HG02885 (cell line): ENCODE measurements around the gene NANOS1.
A peak's percentile ranks its signal among the peaks of the same experiment; 100 is the strongest.

ENCODE experiments used
- ATAC-seq: cut with Tn5 transposase; IDR thresholded peaks from one replicate; pipeline ENCODE4 v1.9.1; 2021; ENCODE audit warnings: mild to moderate bottlenecking; ENCODE audit not compliant: unreplicated experiment, poor library complexity

The NANOS1 gene

DNA sequence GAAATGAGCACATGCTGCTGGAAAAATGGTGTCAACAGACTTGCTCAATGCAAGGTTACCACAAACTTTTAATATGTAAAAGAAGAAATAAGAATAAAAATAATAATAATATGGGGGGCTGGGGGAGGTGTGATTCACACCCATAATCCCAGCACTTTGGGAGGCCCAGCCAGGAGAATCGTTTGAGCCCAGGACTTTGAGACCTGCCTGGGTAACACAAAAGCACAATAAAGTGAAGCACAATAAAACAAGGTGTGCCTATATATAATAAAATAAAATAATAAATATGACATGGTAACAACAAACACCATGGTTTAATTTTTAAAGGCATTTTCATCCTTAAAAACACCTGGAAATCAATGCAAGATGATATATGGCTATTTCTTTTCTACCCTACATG lies 26.0 kb downstream of the NANOS1 start:
- no peak for ATAC-seq

DNA sequence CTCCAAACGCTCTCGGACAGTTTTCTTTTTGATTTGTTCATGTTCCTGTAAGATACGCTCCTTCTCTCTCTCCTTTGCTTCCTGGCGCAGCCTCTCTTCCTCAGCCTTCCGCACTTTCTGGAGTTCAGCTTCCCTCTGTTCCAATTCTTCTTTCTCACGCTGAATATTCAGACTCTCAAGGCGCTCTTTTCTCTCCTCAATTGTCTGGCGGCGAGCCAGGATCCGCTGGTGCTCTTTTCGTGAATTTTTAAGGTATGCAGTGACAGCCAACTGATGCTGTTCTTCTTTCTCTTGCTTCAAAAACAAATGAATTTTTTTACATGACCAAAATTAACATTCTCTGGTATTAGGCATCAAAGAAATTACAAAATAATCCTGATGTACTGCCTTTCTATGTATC lies 28.5 kb downstream of the NANOS1 start:
- no peak for ATAC-seq

DNA sequence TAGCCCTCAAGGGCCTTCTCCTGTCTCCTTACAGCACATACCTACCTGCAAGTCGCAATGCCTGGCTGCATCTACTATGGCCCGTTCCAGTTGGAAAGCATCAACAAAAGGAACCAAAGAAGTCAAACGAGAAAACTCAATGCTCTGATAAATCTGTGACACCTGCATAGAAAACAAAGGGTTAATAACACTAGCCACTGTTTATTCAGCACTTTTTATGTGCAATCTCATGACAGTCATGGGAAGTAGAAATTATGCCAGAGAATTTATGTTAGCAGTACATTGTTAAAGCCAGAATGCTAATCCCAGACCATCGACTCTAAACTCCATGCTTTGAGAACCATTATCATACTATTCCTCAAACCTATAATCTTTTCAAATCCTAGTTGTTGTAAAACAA lies 30.0 kb downstream of the NANOS1 start:
- no peak for ATAC-seq

DNA sequence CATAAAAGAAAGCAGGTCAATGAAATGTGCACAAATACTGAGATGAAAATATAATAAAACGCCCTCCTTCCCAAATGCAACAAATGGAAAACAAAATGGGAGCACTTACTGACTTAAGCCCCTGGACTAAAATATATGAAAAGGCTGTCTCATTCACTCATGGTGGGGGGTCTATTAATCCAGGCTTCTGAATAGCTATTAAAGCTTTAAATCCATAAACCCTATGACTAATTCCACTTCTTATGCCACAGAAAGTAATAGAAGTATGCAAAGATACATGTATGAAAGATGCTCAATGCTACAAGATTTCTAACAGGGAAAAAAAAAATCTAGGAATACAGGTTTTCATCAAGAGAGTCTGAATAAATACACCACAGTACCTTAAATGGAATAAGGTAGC lies 30.6 kb downstream of the NANOS1 start:
- no peak for ATAC-seq

DNA sequence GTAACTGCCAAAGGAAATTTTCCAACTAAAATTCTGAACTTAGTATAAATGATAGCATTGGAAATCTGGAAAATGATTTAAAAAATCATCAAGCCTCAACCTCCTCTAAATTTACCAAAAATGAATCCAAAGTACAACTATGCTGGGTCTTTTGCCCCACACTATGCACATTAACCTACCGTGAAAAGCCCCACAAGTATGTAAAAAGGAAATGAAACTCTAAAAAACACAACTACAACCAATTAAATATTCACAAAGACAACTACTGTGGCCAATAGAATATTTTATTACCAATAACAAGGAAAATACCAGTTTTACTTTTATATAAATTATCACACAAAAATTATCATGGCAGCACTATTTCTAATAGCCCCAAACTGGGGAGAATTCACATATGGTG lies 31.8 kb downstream of the NANOS1 start:
- no peak for ATAC-seq

DNA sequence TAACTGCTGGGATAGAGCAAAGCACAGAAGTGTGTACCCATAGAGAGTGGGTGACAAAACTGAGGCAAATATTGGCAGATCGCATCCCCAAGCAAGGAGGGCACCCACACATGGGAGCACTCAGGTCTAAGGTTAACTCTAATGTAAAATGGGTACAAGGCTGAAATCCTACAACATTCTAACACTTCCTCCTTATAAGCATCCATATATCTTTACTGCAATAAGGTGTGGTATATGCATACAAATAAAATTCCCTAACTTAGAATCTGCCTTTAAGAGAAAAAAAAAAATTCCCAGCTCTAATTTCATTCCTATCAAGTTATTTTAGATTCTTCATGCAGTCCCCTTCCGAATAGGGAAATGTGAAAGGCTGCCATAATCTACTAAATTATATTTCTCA lies 32.4 kb downstream of the NANOS1 start:
- ATAC-seq = no peak

DNA sequence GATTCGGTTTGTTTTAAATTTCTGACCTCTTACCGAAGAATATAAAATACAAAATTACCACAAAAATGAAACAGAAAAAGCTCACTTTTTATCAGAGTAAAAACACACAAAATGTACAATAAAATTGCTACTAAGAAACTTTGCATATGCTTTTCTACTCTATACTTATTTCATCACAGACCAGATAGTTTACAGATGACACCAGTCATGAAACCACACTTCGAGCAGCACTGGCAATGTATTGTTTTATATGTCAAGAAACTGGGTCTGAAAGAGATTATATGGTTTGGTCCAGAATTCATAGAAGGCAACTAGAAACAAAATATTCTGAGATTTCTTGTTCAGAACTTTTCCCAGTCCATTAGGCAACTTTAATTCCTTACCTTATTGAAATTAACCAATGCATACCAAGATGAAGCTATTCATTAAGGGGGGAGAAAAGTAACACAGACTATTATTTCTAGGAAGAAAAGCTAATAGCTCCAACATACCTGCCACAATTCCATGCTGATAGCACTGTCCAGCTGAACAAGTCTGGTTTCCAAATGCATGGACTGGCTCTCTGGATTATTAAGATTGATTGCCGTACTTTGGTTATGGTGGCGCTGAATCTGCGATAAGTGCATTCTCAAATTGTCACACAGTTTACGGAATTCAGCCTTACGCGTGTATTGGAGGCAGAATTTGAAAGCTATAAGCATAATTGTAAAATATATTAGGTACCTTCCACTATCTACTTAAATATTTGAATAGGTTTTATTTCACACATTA lies 41.1 kb downstream of the NANOS1 start:
- ATAC-seq = no peak

DNA sequence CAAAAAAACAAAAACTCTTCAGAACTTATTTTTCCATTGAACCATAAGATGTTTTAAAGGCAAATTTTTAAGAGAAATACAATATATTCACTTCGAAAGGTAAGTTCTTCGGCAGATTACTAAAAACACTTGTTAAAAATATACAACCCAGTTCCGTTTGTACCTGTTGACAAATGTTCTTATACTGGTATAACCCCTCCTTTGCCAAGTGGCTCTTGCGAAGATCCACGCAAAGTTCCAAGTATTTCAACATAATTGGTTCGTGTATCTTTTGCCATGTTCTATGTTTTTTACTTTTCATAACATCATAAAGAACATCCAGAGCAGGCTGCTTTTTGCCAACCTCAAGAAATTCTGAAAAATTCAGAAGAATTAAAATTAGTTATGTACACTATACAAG lies 44.1 kb downstream of the NANOS1 start:
- no peak for ATAC-seq

DNA sequence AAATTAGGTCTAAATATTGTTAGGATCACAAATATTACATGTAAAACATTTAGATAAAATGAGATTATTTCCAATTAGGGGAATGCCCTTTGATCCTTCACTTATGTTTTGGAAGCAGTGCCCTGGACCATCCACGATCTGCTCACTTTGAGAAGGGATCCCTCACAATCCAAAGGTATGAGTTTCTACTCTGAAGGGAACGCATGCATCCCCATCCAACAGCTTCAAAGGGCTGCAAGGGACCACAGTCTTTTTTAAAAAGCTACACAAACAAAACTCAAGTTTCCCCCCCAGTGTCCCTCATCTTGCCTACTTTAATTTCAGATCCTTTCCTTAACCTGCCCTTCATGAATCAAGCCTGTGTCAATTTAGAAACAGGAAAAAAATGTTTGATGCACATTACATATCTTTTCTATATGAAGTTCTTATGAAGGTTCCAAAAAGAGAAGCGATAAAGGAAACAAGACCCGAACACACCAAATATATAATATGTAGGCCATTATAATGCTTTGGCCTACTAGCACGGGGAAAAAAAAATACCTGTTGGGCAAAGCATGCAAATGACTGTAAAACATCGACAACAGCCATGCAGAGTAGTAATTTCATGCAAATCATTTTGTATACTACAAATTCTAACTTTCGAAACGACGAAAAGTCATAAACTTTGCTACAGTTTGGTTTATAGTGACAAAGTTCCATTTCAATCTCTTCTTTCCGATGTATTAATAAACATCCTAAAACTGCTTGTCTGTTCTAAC lies 49.1 kb downstream of the NANOS1 start:
- no peak for ATAC-seq

DNA sequence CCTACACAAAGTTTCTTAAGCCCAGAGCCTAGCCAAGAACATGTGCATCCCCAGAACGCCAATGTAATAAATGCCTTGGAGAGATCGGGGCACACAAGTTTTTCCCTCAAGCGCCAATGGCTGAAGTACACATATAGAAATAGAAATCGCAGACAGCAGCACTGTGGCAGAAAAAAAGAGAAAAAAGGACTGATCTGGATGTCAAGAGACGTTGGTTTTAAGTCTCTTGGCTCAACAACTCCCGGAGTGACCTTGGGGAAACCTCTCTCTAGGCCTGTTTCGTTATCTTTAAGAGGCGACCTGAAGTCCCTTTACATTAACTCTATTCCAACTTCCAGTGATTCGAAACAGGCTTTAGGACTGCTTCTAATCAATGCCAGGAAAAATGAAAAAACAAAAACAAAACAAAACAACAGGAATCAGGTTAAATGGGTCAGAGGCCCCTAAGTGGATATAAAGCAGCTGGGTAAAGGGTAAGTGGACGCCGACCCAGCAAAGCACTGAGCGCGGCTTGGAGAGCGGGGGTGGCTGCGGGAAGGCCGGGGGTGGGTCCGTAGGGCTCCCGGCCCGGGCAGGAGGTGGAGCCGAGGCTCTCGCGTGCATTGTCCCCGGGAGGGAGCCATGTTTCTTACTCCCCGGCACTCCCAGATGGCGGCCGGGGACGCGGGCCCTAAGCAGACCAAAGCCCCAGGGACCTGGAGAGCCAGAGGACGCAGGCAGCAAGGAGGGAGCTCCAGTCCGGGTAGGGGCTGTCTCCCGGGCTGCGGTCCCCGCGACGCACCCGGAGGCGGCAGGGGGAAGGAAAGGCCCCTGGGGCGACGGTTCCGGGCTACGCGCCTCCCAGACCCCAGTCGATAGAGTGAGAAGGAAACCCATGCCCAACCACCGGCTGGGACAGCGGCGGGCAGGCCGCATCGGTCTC lies 50.3 kb downstream of the NANOS1 start:
- ATAC-seq = peak; percentile 61

DNA sequence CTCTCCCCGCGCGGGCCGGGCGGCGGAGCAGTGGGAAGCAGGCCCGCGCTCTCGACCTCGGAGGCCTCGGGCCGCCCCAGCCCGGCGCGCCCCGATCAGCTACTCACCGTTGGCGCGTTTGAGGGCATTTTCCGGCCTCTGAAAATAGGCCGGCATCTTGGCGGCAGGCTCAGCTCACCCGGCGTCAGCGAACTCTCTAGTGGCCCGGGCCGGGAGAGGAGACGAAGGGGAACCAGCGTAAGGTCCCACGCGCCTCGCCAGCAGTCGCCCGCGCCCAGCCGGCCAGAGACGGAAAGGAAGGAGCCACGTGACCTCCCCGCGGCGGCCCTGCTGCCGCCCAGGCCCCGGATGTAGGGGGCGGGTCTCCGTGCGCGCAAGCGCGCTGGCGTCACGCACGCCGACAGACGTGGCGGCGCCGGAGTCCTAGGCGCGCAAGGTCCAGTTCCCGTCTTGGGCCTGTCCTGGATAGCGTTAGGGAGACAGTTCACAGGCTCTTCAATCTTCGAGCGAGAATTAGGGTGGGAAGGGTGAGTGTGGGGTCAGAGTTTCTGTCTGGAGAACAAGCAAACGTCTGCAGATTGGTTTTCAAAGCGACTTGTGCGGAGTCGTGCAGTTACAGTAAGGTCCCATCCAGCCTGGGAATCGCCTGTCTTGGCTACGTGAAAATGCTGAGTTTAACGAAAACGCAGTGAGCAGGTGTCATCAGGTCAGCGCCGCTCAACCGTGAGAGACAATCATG lies 51.2 kb downstream of the NANOS1 start, which contains the start of gene EIF3A:
Gene EIF3A (minus strand): TSS at position 297 of the 739 bp plus-strand sequence. CDS start 141 bp downstream, at position 156.
- ATAC-seq = peak; percentile 85
